Keratinocyte (primary cell): ENCODE results near the gene LHFPL3. TPM values are rescaled to one million over a fixed set of nuclear protein-coding genes. Genes with fewer than 3 reads are reported as not detected.

Experiments
- DNase-seq: peaks from one replicate; pipeline ENCODE4 v3.0.0-alpha.2; 2011; ENCODE audit warnings: low read depth, missing footprints, low spot score
- FAIRE-seq: peaks from 2 replicates; lab custom pipeline; 2011; peaks lifted over from hg19 to GRCh38; lab: Jason Lieb, UNC
- H2AFZ ChIP-seq: 2 replicates; pipeline ENCODE4 v1.6.0; 2012; ENCODE audit warnings: low read length, control low read depth, inconsistent platforms; ENCODE audit not compliant: control insufficient read depth
- H3K27ac ChIP-seq: 2 replicates; pipeline ENCODE4 v1.5.1; 2011; ENCODE audit warnings: low read length; ENCODE audit not compliant: control insufficient read depth, insufficient read depth
- H3K27me3 ChIP-seq: 3 replicates; pipeline ENCODE4 v1.6.0; 2011; ENCODE audit warnings: low read length; ENCODE audit not compliant: control insufficient read depth, insufficient read depth; ENCODE audit errors: extremely low read depth
- H3K36me3 ChIP-seq, 2 experiments: 2 replicates in 1 of 2; 3 replicates in 1 of 2; pipeline ENCODE4 v1.5.1; 2011; ENCODE audit warnings: low read length in 2 of 2, mild to moderate bottlenecking in 1 of 2; ENCODE audit not compliant: control insufficient read depth in 2 of 2, insufficient read depth in 2 of 2; ENCODE audit errors: extremely low read depth in 1 of 2
- H3K4me1 ChIP-seq: 3 replicates; pipeline ENCODE4 v1.5.1; 2011; ENCODE audit warnings: low read length; ENCODE audit not compliant: control insufficient read depth, insufficient read depth; ENCODE audit errors: extremely low read depth
- H3K4me2 ChIP-seq: 3 replicates; pipeline ENCODE4 v1.6.0; 2011; ENCODE audit warnings: low read depth, low read length; ENCODE audit not compliant: control insufficient read depth, insufficient read depth; ENCODE audit errors: extremely low read depth
- H3K4me3 ChIP-seq, 3 experiments: fragments of 200-600 bp in 1 of 3; sonication (generic) in 1 of 3; 2 replicates in 2 of 3; 3 replicates in 1 of 3; pipeline ENCODE4 v1.5.1; 2011 to 2016; ENCODE audit warnings: low read length in 3 of 3, mild to moderate bottlenecking in 3 of 3, control low read depth in 2 of 3, inconsistent platforms in 1 of 3, low read depth in 1 of 3, mixed read lengths in 1 of 3, mixed run types in 1 of 3, moderate library complexity in 1 of 3; ENCODE audit not compliant: control insufficient read depth in 2 of 3, insufficient read depth in 2 of 3; ENCODE audit errors: extremely low read depth in 1 of 3
- H3K79me2 ChIP-seq: 2 replicates; pipeline ENCODE4 v1.6.0; 2012; ENCODE audit warnings: low read length; ENCODE audit not compliant: control insufficient read depth, insufficient read depth
- H3K9ac ChIP-seq: 3 replicates; pipeline ENCODE4 v1.6.0; 2011; ENCODE audit warnings: low read length; ENCODE audit not compliant: control insufficient read depth, insufficient read depth; ENCODE audit errors: extremely low read depth
- H3K9me1 ChIP-seq: 3 replicates; pipeline ENCODE4 v1.6.0; 2011; ENCODE audit warnings: low read length; ENCODE audit not compliant: control insufficient read depth, insufficient read depth; ENCODE audit errors: extremely low read depth
- H3K9me3 ChIP-seq: 2 replicates; pipeline ENCODE4 v1.5.1; 2012; ENCODE audit warnings: low read depth, low read length; ENCODE audit not compliant: control insufficient read depth
- H4K20me1 ChIP-seq: 3 replicates; pipeline ENCODE4 v1.6.0; 2011; ENCODE audit warnings: low read length; ENCODE audit not compliant: control insufficient read depth, insufficient read depth; ENCODE audit errors: extremely low read depth
- CTCF ChIP-seq, 3 experiments: IDR thresholded peaks in 1 of 3; conservative IDR thresholded peaks in 1 of 3; optimal IDR thresholded peaks in 1 of 3; 2 replicates in 2 of 3; 3 replicates in 1 of 3; pipeline versions ENCODE3 to v1.5.1; 2011; ENCODE audit warnings: low read length in 3 of 3, mild to moderate bottlenecking in 3 of 3, moderate library complexity in 2 of 3, control low read depth in 1 of 3, inconsistent platforms in 1 of 3; ENCODE audit not compliant: insufficient read depth in 2 of 3; ENCODE audit errors: extremely low read depth in 1 of 3
- EZH2 ChIP-seq: IDR thresholded peaks from one replicate; pipeline ENCODE4 v1.6.1; 2012; ENCODE audit warnings: inconsistent platforms, mild to moderate bottlenecking, low read length, moderate library complexity
- dilution Hi-C: fragments of 300-500 bp; cut with MboI; formaldehyde crosslinking; loops from one replicate; pipeline ENCODE4 v1.7.0; 2020; ENCODE audit warnings: low sequenced_read_pairs; ENCODE audit not compliant: extremely low pct_ligation_motif_present
- polyA plus RNA-seq, 5 experiments: library from polyadenylated mRNA; depleted of rRNA in 3 of 5; stranded (reverse) in 3 of 5; stranded (forward) in 1 of 5; unstranded in 1 of 5; fragments of >200 nt; gene quantifications; 1 replicate in 1 of 5; 2 replicates in 3 of 5; 3 replicates in 1 of 5; pipeline versions ENCODE4 v1.2.1 to v1.2.3, GENCODE V29; 2011 to 2012; ENCODE audit warnings: missing spikeins in 2 of 5, low read depth in 1 of 5, low replicate concordance in 1 of 5

The LHFPL3 gene
- polyA plus RNA-seq, 1 donor (not counting 4 experiments of a cell fraction or from before 2014, with no cell fraction given), result not detected

- Histone ChIP-seq H3K4me1 (no peaks in the 10 kb centered on the region), H3K36me3 (no peaks in the 10 kb centered on the region), H4K20me1 (no peaks in the 10 kb centered on the region), H3K4me2 (no peak overlapping the region), H3K27me3 (no peaks in the 10 kb centered on the region), H3K9me3 (no peaks in the 10 kb centered on the region), H3K9ac (no peak overlapping the region), H3K9me1 (no peaks in the 10 kb centered on the region), H3K79me2 (no peaks in the 10 kb centered on the region), H3K27ac (no peak overlapping the region), H2AFZ (no peak overlapping the region), H3K4me3 (no peak overlapping the region)
- dilution Hi-C loops, result no loop called here
- TF ChIP-seq EZH2 (no peak), CTCF (optimal IDR thresholded peaks at IDR 0.05 in 1 of 3, IDR thresholded peaks at IDR 0.05 in 1 of 3, conservative IDR thresholded peaks at IDR 0.05 in 1 of 3; ENCODE audit: extremely low read depth in 1 of 3, insufficient read depth in 2 of 3, low read length in 3 of 3) (no peak)
- FAIRE-seq, result no peak
- DNase-seq, result no peak
Observed at GRCh38 chr7:104895522-104896236, 567.3 kb downstream of the LHFPL3 start.

GRCh38 chr7:104898434-104898833, 570.0 kb downstream of the LHFPL3 start:
- H3K9ac ChIP-seq, result no peak overlapping the region
- H3K9me3 ChIP-seq, result no peaks in the 10 kb centered on the region
- no peaks in the 10 kb centered on the region for H3K36me3 ChIP-seq
- no peak overlapping the region for H3K4me3 ChIP-seq
- H2AFZ ChIP-seq, result no peak overlapping the region
- no peaks in the 10 kb centered on the region for H3K9me1 ChIP-seq
- no peak overlapping the region for H3K27ac ChIP-seq
- no peak overlapping the region for H3K4me2 ChIP-seq
- no peaks in the 10 kb centered on the region for H4K20me1 ChIP-seq
- dilution Hi-C loops, result no loop called here
- no peak for TF ChIP-seq CTCF (optimal IDR thresholded peaks at IDR 0.05 in 1 of 3, IDR thresholded peaks at IDR 0.05 in 1 of 3, conservative IDR thresholded peaks at IDR 0.05 in 1 of 3; ENCODE audit: extremely low read depth in 1 of 3, insufficient read depth in 2 of 3, low read length in 3 of 3)
- no peak for TF ChIP-seq EZH2
- FAIRE-seq, result no peak
- DNase-seq, result no peak
- no peaks in the 10 kb centered on the region for H3K4me1 ChIP-seq
- H3K27me3 ChIP-seq, result no peaks in the 10 kb centered on the region
- H3K79me2 ChIP-seq, result no peaks in the 10 kb centered on the region
